Panc1 (cell line): ENCODE measurements around the gene OPA3. TPM values are rescaled to one million over a fixed set of nuclear protein-coding genes. Genes with fewer than 3 reads are reported as not detected.

Experiments used
- ATAC-seq: fragments of 200-7000 bp; cut with Tn5 transposase; 2 replicates; pipeline ENCODE4 v1.9.1; 2020; ENCODE audit warnings: mild to moderate bottlenecking, moderate library complexity
- BruUV-seq: library from RNA; stranded (reverse); fragments of 400-500 nt; replicated peaks from 2 replicates; lab custom pipeline; 2021; lab: Mats Ljungman, UMichigan
- CTCF ChIA-PET: fragments of 300-600 bp; sonication (Branson Sonifier 250); formaldehyde crosslinking; loops from one replicate; lab custom pipeline; 2022; ENCODE audit warnings: antibody characterized with exemption; lab: Charles Lee
- POLR2A ChIA-PET: fragments of 300-600 bp; sonication (Branson Sonifier 250); formaldehyde crosslinking; loops from one replicate; lab custom pipeline; 2022; ENCODE audit warnings: antibody characterized with exemption; lab: Charles Lee
- DNase-seq: peaks from one replicate; pipeline ENCODE4 v3.0.0-alpha.2; 2010; ENCODE audit warnings: low read depth, low spot score
- H3K27ac ChIP-seq: 2 replicates; pipeline ENCODE4 v1.5.1; 2011; ENCODE audit warnings: mild to moderate bottlenecking, low read length, inconsistent platforms
- H3K27me3 ChIP-seq: fragments of 200-500 bp; sonication (Bioruptor generic); 2 replicates; pipeline ENCODE4 v1.6.0; 2014; ENCODE audit warnings: low read length, inconsistent platforms; ENCODE audit not compliant: control insufficient read depth, insufficient read depth
- H3K36me3 ChIP-seq: fragments of 200-500 bp; sonication (Bioruptor generic); 2 replicates; pipeline ENCODE4 v1.5.1; 2014; ENCODE audit warnings: inconsistent platforms, mild to moderate bottlenecking, low read length, moderate library complexity; ENCODE audit not compliant: control insufficient read depth, insufficient read depth
- H3K4me1 ChIP-seq: 2 replicates; pipeline ENCODE4 v1.5.1; 2011; ENCODE audit warnings: inconsistent platforms, mild to moderate bottlenecking, low read length, moderate library complexity; ENCODE audit not compliant: control insufficient read depth, insufficient read depth
- H3K4me3 ChIP-seq, 2 experiments: 2 replicates each; pipeline ENCODE4 v1.5.1; 2011 to 2012; ENCODE audit warnings: low read depth in 2 of 2, low read length in 2 of 2, mild to moderate bottlenecking in 2 of 2, inconsistent platforms in 1 of 2, moderate library complexity in 1 of 2
- H3K9me3 ChIP-seq: fragments of 200-500 bp; sonication (Bioruptor generic); 2 replicates; pipeline ENCODE4 v1.5.1; 2014; ENCODE audit warnings: low read depth, mild to moderate bottlenecking, inconsistent platforms, low read length, moderate library complexity; ENCODE audit not compliant: control insufficient read depth, insufficient read depth
- CTCF ChIP-seq: fragments of 450-650 bp; IDR thresholded peaks from 2 replicates; pipeline ENCODE4 v1.5.1; 2017; ENCODE audit warnings: mild to moderate bottlenecking
- POLR2AphosphoS5 ChIP-seq: IDR thresholded peaks from 2 replicates; pipeline ENCODE4 v1.6.1; 2012; ENCODE audit warnings: mild to moderate bottlenecking, low read depth, low read length, moderate library complexity
- SIN3A ChIP-seq: IDR thresholded peaks from 2 replicates; pipeline ENCODE4 v1.6.1; 2012; ENCODE audit warnings: low read depth, mild to moderate bottlenecking, low read length, moderate library complexity, borderline replicate concordance; ENCODE audit not compliant: insufficient read depth
- TCF7L2 ChIP-seq: IDR thresholded peaks from 2 replicates; pipeline ENCODE4 v1.6.1; 2011; ENCODE audit warnings: mild to moderate bottlenecking, low read depth, low read length, inconsistent platforms
- in situ Hi-C: cut with HindIII; loops from 2 replicates; pipeline ENCODE4 v1.10.0; 2016; ENCODE audit warnings: low sequenced_read_pairs, low pct_unique_long_range_greater_than_20kb
- intact Hi-C: fragments of 100-400 bp; cut with micrococcal nuclease; formaldehyde crosslinking; loops from one replicate; pipeline ENCODE4 v1.10.0; 2022; ENCODE audit not compliant: unreplicated experiment
- total RNA-seq: library from RNA; stranded (reverse); gene quantifications from one replicate; pipeline ENCODE4 v1.2.1, GENCODE V29; 2021; ENCODE audit not compliant: unreplicated experiment
- TF ChIP-seq, protein P1 (sequence below), 2 experiments: IDR thresholded peaks; 2 replicates each; pipeline ENCODE4 v1.6.1; 2011 to 2012; ENCODE audit warnings: low read depth in 2 of 2, control low read depth in 1 of 2, low read length in 1 of 2, mild to moderate bottlenecking in 1 of 2, moderate library complexity in 1 of 2; ENCODE audit not compliant: insufficient read depth in 1 of 2

The OPA3 gene
- total RNA-seq, 1 experiment from 2014 or later: 20.3 TPM

DNA sequence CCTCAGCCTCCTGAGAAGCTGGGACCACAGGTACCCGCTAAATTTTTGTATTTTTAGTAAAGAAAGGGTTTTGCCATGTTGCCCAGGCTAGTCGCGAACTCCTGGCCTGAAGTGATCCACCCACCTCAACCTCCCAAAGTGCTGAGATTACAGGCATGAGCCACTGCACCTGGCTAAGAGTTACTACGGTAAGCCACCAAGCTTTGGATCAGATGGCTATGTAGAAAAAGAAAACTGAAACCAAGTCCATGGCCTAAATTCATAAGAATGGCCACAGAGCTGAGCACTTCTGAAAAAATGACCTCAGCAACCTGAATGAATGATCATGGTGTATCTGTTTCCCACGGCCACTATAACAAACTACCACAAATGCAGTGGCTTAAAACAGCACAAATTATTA, 9.4 kb downstream of the OPA3 start:
- no peak for TF ChIP-seq POLR2AphosphoS5
- TF ChIP-seq TCF7L2: no peak
- no peak for TF ChIP-seq CTCF
- TF ChIP-seq, protein P1, sequence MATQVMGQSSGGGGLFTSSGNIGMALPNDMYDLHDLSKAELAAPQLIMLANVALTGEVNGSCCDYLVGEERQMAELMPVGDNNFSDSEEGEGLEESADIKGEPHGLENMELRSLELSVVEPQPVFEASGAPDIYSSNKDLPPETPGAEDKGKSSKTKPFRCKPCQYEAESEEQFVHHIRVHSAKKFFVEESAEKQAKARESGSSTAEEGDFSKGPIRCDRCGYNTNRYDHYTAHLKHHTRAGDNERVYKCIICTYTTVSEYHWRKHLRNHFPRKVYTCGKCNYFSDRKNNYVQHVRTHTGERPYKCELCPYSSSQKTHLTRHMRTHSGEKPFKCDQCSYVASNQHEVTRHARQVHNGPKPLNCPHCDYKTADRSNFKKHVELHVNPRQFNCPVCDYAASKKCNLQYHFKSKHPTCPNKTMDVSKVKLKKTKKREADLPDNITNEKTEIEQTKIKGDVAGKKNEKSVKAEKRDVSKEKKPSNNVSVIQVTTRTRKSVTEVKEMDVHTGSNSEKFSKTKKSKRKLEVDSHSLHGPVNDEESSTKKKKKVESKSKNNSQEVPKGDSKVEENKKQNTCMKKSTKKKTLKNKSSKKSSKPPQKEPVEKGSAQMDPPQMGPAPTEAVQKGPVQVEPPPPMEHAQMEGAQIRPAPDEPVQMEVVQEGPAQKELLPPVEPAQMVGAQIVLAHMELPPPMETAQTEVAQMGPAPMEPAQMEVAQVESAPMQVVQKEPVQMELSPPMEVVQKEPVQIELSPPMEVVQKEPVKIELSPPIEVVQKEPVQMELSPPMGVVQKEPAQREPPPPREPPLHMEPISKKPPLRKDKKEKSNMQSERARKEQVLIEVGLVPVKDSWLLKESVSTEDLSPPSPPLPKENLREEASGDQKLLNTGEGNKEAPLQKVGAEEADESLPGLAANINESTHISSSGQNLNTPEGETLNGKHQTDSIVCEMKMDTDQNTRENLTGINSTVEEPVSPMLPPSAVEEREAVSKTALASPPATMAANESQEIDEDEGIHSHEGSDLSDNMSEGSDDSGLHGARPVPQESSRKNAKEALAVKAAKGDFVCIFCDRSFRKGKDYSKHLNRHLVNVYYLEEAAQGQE (IDR thresholded peaks at IDR 0.05; ENCODE audit: insufficient read depth in 1 of 2, low read depth in 2 of 2, low read length in 1 of 2): no peak
- TF ChIP-seq SIN3A: no peak
- ATAC-seq (no peak), DNase-seq (no peak)
- Histone ChIP-seq H3K27ac (no peak overlapping the region), H3K36me3 (no peaks in the 10 kb centered on the region), H3K9me3 (no peaks in the 10 kb centered on the region), H3K4me3 (no peak overlapping the region), H3K4me1 (peaks cover 12% of the 10 kb centered on the region), H3K27me3 (no peaks in the 10 kb centered on the region)
- intact Hi-C loops (no loop called here), in situ Hi-C loops (no loop called here)
- ChIA-PET POLR2A (no interaction called here), CTCF (interaction anchor here (0.6 kb wide), 1 partner anchor 118 kb away, joined by 8 read pairs; no protein-coding TSS in a partner anchor)
- BruUV-seq: no TSS peak

DNA sequence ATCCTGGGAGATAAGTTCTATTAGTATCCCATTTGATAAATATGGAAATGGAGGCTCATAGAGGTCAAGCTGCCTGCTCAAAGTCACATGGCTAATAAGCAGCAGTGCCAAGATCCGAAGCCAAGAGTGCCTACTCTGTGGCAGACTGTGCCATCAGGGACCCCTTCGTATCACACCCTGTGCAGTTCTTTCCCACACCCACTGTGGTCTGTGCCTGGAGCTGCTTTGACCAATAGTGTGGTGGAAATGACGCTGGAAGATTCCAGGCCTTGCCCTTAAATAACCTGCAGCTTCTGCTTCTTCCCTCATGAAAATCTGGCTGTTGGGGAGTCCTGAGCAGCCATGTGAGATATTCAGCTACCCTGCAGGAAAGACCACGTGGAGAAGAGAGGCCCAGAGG, 10.1 kb downstream of the OPA3 start:
- no peak overlapping the region for H3K27ac ChIP-seq
- no peak for DNase-seq
- H3K4me3 ChIP-seq: no peak overlapping the region
- no peak for ATAC-seq
- TF ChIP-seq TCF7L2 (no peak), CTCF (no peak)
- ChIA-PET POLR2A (no interaction called here), CTCF (no interaction called here)
- no TSS peak for BruUV-seq
- H3K4me1 ChIP-seq: peaks cover 12% of the 10 kb centered on the region
- no peaks in the 10 kb centered on the region for H3K9me3 ChIP-seq
- no peaks in the 10 kb centered on the region for H3K27me3 ChIP-seq
- no peaks in the 10 kb centered on the region for H3K36me3 ChIP-seq
- in situ Hi-C loops: no loop called here
- intact Hi-C loops: no loop called here
